Smooth muscle cell (in vitro differentiated cells): ENCODE data around the gene NR2C2. TPM values are rescaled to one million over a fixed set of nuclear protein-coding genes. Genes with fewer than 3 reads are reported as not detected.

ENCODE experiments used
- DNase-seq: peaks from one replicate; lab custom pipeline; 2025; ENCODE audit not compliant: unreplicated experiment; lab: John Stamatoyannopoulos, UW
- H2AFZ ChIP-seq: fragments of 200-600 bp; sonication (generic); 2 replicates; pipeline ENCODE4 v1.6.0; 2016; ENCODE audit warnings: antibody characterized with exemption, low read depth, mild to moderate bottlenecking
- H3F3A ChIP-seq: fragments of 200-600 bp; sonication (generic); 2 replicates; pipeline ENCODE4 v1.6.0; 2017; ENCODE audit warnings: antibody characterized with exemption, low read depth
- H3K27ac ChIP-seq: fragments of 200-600 bp; sonication (generic); 2 replicates; pipeline ENCODE4 v1.5.1; 2016; ENCODE audit warnings: low read depth, mild to moderate bottlenecking
- H3K27me3 ChIP-seq: fragments of 200-600 bp; sonication (generic); 2 replicates; pipeline ENCODE4 v1.6.1; 2016; ENCODE audit warnings: low read depth, mild to moderate bottlenecking
- H3K36me3 ChIP-seq: fragments of 200-600 bp; sonication (generic); 2 replicates; pipeline ENCODE4 v1.5.1; 2016; ENCODE audit warnings: low read depth
- H3K4me1 ChIP-seq: fragments of 200-600 bp; sonication (generic); 2 replicates; pipeline ENCODE4 v1.5.1; 2016; ENCODE audit warnings: low read depth
- H3K4me2 ChIP-seq: fragments of 200-600 bp; sonication (generic); 2 replicates; pipeline ENCODE4 v1.6.0; 2016; ENCODE audit warnings: mild to moderate bottlenecking
- H3K4me3 ChIP-seq: fragments of 200-600 bp; sonication (generic); 2 replicates; pipeline ENCODE4 v1.5.1; 2016; ENCODE audit warnings: mild to moderate bottlenecking
- H3K79me2 ChIP-seq: fragments of 200-600 bp; sonication (generic); 2 replicates; pipeline ENCODE4 v1.6.0; 2016; ENCODE audit warnings: low read depth, mild to moderate bottlenecking
- H3K9ac ChIP-seq: fragments of 200-600 bp; sonication (generic); 2 replicates; pipeline ENCODE4 v1.6.0; 2016; ENCODE audit warnings: low read depth
- H3K9me3 ChIP-seq: fragments of 200-600 bp; sonication (generic); replicated peaks from 2 replicates; pipeline ENCODE4 v1.5.1; 2016; ENCODE audit warnings: low read depth
- H4K20me1 ChIP-seq: fragments of 200-600 bp; sonication (generic); 2 replicates; pipeline ENCODE4 v1.6.0; 2016; ENCODE audit warnings: low read depth
- WGBS: methylation state at CpG from one replicate; pipeline ENCODE4 v1.1.7; 2016; ENCODE audit warnings: low lambda C conversion rate; 5-methylcytosine and 5-hydroxymethylcytosine counted together
- polyA plus RNA-seq: library from polyadenylated mRNA; unstranded; fragments of >200 nt; fragmentation: Nextera tagmentation; extraction: Ambion mirVana; gene quantifications from 2 replicates; pipeline ENCODE4 v1.2.1, GENCODE V29; 2016
- total RNA-seq: library from RNA; depleted of rRNA; stranded (reverse); fragments of >200 nt; gene quantifications from 2 replicates; pipeline ENCODE4 v1.2.3, GENCODE V29; 2014
- TF ChIP-seq, protein P1 (sequence below): fragments of 200-600 bp; sonication (generic); IDR thresholded peaks from 2 replicates; pipeline ENCODE4 v1.5.1; 2017; ENCODE audit warnings: borderline replicate concordance, mild to moderate bottlenecking, antibody characterized with exemption; ENCODE audit not compliant: insufficient read depth, poor library complexity, severe bottlenecking

The NR2C2 gene
- total and polyA plus RNA-seq, 2 experiments from 2014 or later, result 11.6 to 28.5 TPM

DNA sequence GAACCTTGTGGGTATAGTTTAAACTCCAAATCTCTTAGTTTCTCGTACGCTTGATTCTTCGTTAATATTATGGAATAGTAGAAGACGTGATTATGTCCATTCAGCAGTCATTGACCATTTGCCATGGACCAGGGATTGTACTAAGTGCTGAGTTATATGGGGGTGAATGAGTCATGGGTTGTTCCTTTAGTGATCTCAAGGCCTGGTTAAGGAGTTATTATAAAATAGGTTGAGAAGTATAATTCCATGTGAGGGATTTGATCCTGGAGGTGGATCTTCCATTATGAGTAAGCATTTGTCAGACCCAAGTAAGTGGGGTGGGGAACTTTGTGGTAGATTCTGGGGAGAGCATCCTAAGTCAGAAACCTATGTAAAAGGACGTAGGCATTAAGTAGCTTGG is 15.4 kb downstream of the NR2C2 start:
- H3K4me2 ChIP-seq, result no peak overlapping the region
- H3K79me2 ChIP-seq, result peaks cover 85% of the 10 kb centered on the region
- H2AFZ ChIP-seq, result no peak overlapping the region
- H3K4me1 ChIP-seq, result no peaks in the 10 kb centered on the region
- WGBS, result 91% methylated on average over 5 of the region's 5 CpGs
- H3K9me3 ChIP-seq, result no peaks in the 10 kb centered on the region
- H3K36me3 ChIP-seq, result peaks cover 5% of the 10 kb centered on the region
- H3K4me3 ChIP-seq, result no peak overlapping the region
- H3K27ac ChIP-seq, result no peak overlapping the region
- H3F3A ChIP-seq, result no peaks in the 10 kb centered on the region
- peaks cover 40% of the 10 kb centered on the region for H4K20me1 ChIP-seq
- H3K27me3 ChIP-seq, result no peaks in the 10 kb centered on the region
- no peak for DNase-seq
- TF ChIP-seq, protein P1, sequence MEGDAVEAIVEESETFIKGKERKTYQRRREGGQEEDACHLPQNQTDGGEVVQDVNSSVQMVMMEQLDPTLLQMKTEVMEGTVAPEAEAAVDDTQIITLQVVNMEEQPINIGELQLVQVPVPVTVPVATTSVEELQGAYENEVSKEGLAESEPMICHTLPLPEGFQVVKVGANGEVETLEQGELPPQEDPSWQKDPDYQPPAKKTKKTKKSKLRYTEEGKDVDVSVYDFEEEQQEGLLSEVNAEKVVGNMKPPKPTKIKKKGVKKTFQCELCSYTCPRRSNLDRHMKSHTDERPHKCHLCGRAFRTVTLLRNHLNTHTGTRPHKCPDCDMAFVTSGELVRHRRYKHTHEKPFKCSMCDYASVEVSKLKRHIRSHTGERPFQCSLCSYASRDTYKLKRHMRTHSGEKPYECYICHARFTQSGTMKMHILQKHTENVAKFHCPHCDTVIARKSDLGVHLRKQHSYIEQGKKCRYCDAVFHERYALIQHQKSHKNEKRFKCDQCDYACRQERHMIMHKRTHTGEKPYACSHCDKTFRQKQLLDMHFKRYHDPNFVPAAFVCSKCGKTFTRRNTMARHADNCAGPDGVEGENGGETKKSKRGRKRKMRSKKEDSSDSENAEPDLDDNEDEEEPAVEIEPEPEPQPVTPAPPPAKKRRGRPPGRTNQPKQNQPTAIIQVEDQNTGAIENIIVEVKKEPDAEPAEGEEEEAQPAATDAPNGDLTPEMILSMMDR, result no peak
- H3K9ac ChIP-seq, result no peak overlapping the region

DNA sequence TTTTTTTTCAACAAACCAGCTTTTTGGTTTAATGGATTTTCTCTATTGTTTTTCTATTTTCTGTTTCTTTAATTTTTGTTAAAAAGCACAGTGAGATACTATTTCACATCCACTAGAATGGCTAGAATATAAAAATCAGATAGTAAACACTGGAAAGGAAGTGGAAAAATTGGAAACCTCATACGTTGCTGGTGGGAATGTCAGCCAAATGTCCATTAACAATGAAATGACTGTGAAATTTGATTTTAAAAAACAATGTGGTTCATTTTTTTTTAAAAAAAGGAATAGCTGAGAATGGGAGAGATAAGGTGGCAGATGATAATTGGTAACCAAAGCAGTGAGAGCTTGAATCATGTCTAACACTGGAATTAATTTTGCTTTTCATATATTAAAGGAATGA is 19.9 kb downstream of the NR2C2 start:
- no peak overlapping the region for H3K27ac ChIP-seq
- no peaks in the 10 kb centered on the region for H3K4me1 ChIP-seq
- no peaks in the 10 kb centered on the region for H3K27me3 ChIP-seq
- no peak overlapping the region for H3K4me2 ChIP-seq
- H3K4me3 ChIP-seq, result no peak overlapping the region
- peaks cover 23% of the 10 kb centered on the region for H4K20me1 ChIP-seq
- peaks cover 63% of the 10 kb centered on the region for H3K79me2 ChIP-seq
- H3K9me3 ChIP-seq, result no peaks in the 10 kb centered on the region
- WGBS, result 97% methylated on average over 1 of the region's 1 CpG
- H2AFZ ChIP-seq, result no peak overlapping the region
- TF ChIP-seq, protein P1, result no peak
- no peaks in the 10 kb centered on the region for H3F3A ChIP-seq
- DNase-seq, result no peak
- no peak overlapping the region for H3K9ac ChIP-seq
- H3K36me3 ChIP-seq, result peaks cover 5% of the 10 kb centered on the region

DNA sequence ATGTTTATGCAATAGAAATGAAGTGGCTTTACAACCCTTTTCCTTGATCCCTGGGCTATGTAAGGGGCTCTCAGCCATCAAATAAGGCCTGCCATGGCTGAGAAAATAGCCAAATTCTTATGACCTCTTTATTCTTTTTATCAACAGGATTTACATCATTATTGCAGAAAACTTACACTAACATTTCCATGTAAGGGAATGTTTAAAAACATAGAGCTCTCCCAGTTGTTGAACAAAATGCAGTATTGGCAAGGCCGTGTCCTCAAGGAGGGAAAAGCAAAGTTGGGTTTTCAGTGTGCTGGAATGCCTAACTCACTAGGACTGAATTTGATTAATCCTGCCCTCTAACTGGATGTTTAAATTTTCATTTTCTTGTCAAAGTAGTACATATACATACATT is 22.3 kb downstream of the NR2C2 start:
- Histone ChIP-seq H3F3A (no peaks in the 10 kb centered on the region), H2AFZ (no peak overlapping the region), H3K4me1 (no peaks in the 10 kb centered on the region), H3K27me3 (no peaks in the 10 kb centered on the region), H4K20me1 (peaks cover 23% of the 10 kb centered on the region), H3K9me3 (no peaks in the 10 kb centered on the region), H3K4me3 (no peak overlapping the region), H3K79me2 (peaks cover 63% of the 10 kb centered on the region), H3K9ac (no peak overlapping the region), H3K4me2 (no peak overlapping the region), H3K27ac (no peak overlapping the region), H3K36me3 (peaks cover 11% of the 10 kb centered on the region)
- DNase-seq, result no peak
- WGBS, result 86% methylated on average over 1 of the region's 1 CpG
- TF ChIP-seq, protein P1, result no peak

DNA sequence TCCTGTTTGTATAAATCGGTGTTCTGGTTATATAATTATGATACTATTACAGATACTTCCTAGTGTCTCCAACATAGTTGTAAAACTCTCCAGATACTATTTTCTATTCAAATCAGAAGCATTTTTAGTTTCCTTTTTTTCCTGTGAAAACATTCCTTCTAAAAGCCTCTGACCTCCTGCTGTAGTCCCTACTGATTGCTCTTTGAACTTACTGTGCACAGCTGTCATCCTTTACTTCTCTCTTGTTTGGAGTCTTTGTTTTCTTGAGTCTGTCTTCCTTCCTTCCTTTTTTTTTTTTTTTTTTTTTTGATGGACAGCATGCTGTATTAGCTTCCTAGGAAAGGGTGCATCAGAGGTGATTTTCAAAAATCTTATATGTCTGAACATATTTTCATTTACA is 28.9 kb downstream of the NR2C2 start:
- H3K4me3 ChIP-seq, result no peak overlapping the region
- no peaks in the 10 kb centered on the region for H3K9me3 ChIP-seq
- H3K27me3 ChIP-seq, result no peaks in the 10 kb centered on the region
- H3K4me2 ChIP-seq, result no peak overlapping the region
- peaks cover 11% of the 10 kb centered on the region for H3K36me3 ChIP-seq
- H3K4me1 ChIP-seq, result peaks cover 17% of the 10 kb centered on the region
- no peak for DNase-seq
- TF ChIP-seq, protein P1, result no peak
- H3K27ac ChIP-seq, result no peak overlapping the region
- H3K9ac ChIP-seq, result no peak overlapping the region
- H3F3A ChIP-seq, result no peaks in the 10 kb centered on the region
- WGBS, result 92% methylated on average over 1 of the region's 1 CpG
- H3K79me2 ChIP-seq, result peaks cover 77% of the 10 kb centered on the region
- no peak overlapping the region for H2AFZ ChIP-seq
- H4K20me1 ChIP-seq, result peaks cover 76% of the 10 kb centered on the region
